Measurements from ENCODE around the gene IL23A.
A peak's percentile ranks its signal among the peaks of the same experiment; 100 is the strongest.
"Not testable (repeated sequence)": the region's sequence is repeated elsewhere in the genome, so short reads cannot be mapped to it uniquely, and the experiment has no call there.

IL23A gene, protein sequence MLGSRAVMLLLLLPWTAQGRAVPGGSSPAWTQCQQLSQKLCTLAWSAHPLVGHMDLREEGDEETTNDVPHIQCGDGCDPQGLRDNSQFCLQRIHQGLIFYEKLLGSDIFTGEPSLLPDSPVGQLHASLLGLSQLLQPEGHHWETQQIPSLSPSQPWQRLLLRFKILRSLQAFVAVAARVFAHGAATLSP

DNA sequence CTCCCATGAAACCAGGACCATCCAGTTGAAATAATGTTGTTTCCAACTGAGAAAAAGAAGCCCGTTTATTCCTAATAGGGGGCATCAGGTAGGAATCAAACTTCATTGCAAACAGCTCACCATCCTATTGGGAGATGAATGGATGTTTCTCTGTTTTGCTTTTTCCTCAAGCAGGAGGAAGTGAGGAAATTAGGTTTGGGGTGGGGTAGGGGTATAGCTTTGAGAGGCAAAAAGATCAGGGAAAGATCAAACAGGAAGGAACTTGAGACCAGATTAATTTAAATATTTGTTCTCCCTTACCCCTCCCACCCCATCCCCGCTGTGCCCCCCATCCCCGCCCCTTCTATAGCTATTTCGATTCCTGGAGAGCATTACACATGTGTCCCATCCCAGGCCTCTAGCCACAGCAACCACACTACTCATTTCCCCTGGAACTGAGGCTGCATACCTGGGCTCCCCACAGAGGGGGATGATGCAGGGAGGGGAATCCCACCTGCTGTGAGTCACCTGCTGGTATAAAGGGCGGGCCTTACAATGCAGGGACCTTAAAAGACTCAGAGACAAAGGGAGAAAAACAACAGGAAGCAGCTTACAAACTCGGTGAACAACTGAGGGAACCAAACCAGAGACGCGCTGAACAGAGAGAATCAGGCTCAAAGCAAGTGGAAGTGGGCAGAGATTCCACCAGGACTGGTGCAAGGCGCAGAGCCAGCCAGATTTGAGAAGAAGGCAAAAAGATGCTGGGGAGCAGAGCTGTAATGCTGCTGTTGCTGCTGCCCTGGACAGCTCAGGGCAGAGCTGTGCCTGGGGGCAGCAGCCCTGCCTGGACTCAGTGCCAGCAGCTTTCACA is at the start of gene IL23A:
Gene IL23A (plus strand): TSS at position 577 of the 850 bp plus-strand sequence. CDS start 161 bp downstream, at position 738.
- no peak for DNase-seq

DNA sequence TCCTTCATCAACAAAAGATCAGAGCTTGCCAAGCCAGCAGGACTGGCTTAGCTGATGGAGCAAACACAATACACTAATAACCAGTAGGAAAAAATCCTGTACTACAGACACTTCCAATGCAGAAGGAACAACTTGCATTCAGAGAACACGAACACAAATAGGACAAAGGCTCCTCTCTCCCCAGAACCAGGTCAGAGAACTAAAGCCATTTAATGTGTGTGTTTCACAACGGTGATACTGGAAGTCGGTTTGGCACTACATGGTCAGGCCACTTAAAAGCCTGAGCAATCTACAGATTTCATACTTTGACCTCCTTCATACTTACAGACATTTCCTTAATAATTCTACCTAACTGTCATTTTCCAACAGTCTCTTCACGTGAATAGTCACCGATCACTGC is 44.9 kb upstream of the IL23A start:
- no peak for DNase-seq

DNA sequence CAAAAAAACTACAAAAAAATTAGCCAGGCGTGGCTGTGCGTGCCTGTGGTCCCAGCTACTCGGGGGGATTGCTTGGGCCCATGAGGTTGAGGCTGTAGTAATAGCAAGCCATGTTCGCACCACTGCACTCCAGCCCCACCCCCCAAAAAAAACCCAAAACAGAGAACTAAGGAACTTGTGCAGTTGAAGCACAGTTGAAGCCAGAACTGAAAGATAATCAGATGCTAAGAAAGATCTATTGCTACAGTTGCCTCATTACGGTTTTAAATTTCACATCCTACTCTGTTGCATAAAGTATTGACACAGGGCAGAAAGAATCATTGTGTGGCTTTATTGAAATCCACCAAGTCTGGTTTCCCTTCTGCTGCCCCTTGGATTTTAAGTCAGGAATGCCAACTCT is 42.4 kb upstream of the IL23A start:
- no peak for DNase-seq

DNA sequence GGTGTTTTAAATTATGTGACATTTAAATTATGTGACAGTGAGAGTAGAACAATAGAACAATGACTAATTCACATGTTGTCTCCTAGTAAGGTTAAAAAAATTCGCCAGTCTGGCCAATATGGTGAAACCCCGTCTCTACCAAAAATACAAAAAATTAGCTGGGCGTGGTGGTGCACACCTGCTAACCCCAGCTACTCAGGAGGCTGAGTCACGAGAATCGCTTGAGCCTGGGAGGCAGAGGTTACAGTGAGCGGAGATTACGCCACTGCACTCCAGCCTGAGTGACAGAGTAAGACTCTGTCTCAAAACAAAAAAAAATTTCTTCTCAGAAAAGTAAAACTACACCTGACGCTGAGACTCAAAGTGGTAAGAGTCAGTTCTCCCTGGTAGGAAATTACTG is 41.3 kb upstream of the IL23A start:
- DNase-seq: no peak

DNA sequence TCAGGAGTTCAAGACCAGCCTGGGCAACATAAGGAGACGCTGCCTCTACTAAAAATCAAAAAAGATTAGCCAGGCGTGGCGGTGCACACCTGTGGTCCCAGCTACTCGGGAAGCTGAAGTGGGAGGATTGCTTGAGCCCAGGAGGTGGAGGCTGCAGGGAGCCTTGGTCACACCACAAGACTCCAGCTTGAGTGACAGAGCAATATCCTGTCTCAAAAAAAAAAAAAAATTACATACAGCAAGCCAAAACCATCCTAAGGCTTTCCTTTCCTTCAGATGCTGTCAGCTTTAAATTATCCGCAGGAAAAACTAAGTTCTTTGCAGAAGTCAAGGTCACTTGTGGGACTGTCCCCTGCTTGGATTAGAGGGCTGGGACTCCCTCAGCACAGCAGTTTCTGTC is 39.9 kb upstream of the IL23A start:
- no peak for DNase-seq

DNA sequence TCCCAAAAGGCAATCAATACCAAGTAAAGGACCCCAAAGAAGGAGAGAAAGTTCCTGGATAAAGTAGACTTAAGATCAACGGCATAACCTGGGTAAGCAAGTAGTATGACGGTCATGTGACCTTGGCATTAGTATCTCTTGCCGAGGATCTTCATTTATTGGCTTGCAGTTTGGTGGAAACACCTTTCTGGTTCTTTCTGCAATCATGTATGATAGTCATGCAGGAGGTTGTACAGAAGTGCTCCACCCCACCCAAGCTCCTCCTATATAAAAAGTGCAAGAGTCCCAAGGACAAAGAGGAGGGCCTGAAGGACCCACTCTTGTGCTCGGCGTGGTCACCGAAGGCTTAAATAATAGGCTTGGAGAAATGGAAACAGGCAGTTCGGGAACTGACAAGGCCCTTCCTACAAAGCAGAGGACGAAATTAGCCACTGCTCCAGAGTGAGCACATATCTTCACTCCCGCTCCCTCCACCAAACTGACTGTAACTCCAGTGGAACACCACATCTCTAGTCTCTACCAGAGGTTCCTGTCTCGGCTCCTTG is 39.3 kb upstream of the IL23A start:
- peak; percentile 11 for DNase-seq

DNA sequence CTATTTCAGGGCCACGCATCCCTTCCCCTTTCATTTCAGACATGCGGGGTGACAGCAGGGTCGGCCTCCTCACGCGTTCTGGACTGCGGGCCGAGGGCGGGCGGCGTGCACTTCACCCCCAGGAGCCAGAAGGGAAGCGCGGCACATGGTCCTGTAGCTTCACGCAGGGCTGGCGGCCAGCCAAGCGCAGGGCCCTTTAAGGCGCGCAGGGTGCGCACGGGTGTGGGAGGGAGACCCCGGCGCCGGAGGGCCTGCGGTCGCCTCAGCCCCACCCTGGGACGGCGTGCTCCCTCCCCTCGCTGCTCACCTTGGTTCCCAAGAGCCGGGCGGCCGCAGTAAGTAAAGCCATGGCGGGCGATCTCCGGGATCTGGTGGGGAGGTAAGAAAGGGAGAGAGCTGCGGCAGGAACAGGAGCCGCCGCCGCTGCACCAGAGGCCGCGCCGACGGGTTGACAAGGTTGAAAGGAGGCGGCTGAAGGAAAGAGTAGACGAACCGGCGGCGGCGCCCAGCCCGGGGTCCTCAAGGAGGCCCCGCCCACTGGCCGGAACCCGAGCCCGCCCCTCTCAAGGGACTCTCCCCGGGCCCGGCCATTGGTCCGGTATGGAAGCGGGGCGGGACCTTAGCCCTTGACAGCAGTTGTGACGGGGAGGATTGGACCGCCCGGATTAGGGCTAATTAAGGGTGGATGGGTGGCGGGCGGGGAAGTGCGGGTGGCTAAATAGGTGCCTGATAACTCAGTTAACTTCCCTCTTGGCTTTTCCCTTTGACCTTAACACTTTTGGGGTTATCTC is 38.6 kb upstream of the IL23A start, which contains the start of gene CS:
Gene CS (minus strand): TSS at position 478 of the 791 bp plus-strand sequence. CDS start 129 bp downstream, at position 349.
- DNase-seq: peak; percentile 99

DNA sequence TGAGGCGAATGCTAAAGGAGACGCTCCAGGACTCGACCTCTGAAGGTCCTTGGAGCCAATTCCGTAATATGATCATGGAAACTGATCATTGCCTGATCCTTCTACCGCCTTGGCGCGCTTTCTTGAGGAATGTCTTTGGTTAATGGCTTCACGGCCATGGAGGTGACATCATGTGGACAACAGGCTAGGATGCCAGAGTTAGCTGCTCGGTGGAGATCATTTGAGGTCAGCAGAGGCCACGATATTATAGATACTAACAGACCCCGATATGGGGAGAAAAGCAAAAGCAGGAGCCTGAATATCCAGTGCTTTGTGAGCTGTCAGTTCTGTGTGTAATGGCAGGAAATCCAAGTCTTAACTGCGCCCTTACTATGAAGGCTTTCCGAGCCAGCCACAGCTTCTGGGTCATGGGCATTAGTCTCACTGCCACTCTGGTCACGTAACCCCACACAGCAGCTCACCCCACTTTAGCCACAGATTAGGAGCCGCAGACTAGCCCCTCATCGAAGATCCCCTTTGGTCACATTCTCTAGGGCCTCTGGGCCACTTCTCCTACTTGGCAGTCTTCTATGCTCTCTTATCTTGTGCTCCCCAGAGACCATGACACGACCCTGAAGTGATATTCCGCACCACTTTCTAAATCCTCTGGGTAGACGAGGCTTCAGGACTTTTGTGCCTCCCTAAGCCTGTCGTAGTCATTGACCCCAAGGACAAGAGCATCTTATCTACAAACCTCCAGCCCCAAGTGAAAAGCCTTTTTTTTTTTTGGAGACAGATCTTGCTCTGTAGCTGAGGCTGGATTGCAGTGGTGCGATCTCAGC is 37.8 kb upstream of the IL23A start:
- DNase-seq: no peak

DNA sequence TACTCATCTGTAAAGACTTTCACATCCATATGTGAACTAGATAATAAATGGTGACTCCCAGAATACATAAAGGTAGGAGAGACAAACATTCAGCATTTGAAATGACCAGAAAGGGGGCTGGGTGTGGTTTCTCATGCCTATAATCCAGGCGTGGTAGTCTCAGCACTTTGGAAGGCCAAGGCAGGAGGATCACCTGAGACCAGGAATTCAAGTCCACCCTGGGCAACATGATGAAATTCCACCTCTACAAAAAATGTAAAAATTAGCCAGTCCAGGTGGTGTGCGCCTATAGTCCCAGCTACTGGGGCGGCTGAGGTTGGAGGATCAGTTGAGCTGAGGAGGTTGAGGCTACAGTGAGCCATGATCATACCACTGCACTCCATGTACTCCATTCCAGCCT is 34.4 kb upstream of the IL23A start:
- no peak for DNase-seq

DNA sequence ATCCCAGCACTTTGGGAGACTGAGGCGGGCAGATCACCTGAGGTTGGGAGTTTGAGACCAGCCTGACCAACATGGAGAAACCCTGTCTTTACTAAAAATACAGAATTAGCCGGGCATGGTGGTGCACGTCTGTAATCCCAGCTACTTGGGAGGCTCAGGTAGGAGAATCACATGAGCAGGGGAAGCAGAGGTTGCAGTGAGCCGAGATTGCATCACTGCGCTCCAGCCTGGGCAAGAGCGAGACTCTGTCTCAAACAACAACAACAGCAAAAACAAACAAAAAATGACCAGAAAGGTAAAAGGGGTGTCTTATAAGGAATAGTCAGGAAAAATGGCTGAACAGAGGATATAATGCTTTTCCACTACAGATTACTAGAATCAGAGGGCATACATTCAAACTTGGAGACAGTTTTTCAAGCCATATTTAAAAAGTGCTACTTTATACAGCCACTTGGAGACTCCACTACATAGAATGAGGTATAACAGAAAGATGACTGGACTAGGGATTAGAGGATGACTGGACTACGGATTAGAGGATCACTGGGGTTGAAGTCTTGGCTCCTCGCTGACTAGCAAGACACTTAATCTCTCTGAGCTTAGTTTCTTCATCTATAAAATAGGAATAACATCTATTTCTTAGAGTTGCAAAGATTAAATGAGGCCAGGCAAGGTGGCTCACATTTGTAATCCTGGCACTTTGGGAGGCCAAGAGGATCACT is 33.7 kb upstream of the IL23A start:
- no peak for DNase-seq

DNA sequence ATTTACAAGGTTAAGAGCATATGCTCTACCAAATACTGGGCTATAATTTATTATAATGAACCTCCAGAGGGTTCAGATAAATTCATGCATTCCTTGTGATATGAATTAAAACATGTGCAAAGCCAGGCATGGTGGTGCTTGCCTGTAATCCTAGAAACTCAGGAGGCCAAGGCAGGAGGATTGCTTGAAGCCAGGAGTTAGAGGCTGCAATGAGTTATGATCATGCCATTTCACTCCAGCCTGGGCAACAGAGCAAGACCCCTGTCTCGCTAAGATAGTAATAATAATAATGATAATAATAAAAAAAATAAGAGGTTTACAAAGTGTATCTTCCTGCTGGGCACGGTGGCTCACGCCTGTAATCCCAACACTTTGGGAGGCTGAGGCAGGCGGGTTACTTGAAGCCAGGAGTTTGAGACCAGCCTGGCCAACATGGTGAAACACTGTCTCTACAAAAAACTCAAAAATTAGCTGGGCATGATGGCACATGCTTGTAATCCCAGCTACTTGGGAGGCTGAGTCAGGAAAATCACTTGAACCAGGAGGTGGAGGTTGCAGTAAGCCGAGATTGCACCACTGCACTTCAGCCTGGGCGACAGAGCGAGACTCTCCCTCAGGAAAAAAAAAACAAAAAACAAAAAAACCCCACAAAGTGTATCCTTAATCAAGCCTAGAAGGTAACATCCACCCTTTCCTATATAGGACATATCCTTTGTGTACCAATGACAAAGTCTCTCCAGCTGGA is 31.3 kb upstream of the IL23A start:
- no peak for DNase-seq

DNA sequence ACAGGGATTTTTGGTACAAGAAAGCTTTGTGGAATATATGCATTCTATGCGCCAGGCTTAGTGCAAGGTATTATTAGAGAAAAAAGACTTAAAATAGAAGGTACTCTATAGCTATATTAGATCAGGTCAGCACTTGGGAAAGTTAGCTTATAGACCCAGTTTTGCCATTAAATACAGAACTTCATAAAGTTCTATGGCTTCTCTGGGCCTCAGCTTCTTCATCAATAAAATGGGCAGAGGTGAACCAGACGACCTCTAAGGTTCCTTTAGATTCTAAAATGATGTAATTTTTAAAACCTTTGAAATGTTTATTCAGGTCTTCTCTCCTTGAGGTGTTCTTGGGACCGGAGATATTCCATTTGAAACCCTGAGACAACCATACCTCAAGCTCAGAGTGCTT is 30.0 kb upstream of the IL23A start:
- no peak for DNase-seq

DNA sequence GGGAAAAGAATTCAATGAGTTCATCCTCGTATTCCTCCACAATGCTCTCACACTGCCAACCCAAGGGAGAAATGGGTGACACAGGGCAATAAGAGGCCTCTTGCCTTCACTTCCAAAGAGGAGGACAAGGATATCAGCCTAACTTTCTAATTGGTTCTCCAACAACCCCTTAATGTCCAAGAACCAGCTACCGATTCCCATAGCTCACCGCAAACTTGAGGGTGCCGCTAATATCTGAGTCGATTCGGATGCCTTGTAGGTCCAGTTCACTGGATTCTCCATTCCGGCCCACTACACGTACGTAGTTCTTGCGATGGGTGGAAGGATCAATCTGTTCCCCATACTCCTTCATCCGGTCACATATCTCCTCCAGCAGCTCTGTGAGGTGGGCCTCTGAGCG is 27.7 kb upstream of the IL23A start:
- no peak for DNase-seq

DNA sequence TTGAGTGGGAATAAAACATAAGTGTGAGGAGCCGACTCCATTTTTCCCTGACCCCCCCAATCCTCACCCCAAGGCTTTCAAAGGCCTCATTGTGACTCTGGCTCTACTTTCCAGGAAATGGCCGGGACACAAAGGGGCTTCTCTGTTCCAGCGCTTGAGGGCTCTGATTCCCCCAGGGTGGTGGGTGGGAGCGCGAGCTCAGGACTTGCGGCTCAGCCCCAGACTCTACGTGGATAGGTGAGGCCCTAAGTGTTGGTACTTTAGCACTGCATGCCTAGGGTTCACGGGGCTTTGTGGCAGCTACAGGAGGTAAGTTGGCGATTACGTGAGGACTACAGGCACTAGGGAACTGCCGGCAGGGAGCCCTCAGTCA is 23.4 kb upstream of the IL23A start:
- no peak for DNase-seq

DNA sequence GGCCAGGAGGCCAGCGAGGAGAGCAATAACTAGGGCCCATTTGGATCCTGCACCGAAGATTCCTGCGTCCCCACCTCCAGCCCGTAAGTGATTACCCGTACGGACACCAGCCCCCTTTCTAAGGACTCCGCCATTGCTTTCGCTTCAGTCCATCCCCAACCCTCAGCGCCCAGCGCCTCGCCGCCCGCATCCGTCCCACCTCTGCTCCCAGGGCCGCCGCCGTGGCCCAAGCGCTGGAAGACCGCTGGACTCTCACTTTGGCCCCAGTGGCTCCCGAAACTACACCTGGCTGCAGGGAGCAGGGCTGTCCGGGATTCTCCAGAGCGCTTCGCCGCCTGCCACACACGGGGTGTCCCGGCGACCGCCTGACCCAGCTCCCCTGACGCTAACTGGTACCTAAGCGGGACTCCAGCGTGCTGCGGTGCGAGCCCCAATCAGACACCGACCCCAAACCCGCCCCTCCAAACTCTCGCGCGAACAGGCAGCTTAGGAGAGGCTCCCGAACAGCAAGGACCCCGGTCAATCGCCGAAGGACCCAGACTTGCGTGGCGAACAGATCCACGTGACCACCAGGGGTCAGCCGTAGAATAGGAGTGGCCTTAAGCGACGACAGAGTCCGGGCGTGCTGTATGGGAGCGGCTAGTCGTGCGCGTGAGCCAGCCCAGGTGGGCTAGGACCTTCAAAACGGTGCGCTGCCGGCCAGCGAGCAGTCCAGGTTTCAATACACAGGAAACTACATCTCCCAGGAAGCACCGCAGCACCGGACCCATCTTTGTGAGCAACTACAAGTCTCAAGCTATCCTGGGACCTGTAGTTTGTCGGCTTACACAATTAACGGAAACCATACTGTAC is 22.8 kb upstream of the IL23A start, which contains the start of gene CNPY2:
Gene CNPY2 (minus strand): TSS at position 367 of the 852 bp plus-strand sequence. CDS start 771 bp downstream, outside the sequence.
- peak; percentile 98 for DNase-seq

DNA sequence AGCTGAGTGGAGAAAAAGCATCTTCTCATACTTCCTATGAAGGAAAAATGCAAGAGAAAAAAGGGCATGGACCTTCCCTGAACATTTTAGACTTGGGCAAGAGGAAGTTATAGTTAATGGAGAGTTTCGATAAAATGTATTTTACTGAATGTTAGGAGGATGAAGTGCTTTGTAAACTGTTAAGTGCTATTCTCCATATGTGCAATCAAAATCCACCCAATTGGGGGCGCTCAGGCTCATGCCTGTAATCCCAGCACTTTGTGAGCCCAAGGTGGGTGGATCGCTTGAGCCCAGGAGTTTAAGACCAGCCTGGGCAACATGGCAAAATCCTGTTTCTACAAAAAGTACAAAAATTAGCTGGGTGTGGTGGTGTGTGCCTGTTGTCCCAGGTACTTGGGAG is 21.0 kb upstream of the IL23A start:
- DNase-seq: no peak

DNA sequence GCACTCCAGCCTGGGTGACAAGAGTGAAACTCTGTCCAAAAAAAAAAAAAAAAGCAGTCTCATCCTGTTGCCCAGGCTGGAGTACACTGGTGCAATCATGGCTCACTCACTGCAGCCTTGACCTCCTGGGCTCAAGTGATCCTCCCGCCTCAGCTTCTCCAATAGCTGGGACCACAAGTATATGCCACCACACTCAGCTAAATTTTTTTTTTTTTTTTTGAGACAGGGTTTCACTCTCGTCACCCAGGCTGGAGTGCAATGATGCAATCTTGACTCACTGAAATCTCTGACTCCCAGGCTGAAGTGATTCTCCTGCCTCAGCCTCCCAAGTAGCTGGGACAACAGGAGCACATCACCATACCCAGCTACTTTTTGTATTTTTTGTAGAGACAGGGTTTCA is 17.7 kb upstream of the IL23A start:
- no peak for DNase-seq

DNA sequence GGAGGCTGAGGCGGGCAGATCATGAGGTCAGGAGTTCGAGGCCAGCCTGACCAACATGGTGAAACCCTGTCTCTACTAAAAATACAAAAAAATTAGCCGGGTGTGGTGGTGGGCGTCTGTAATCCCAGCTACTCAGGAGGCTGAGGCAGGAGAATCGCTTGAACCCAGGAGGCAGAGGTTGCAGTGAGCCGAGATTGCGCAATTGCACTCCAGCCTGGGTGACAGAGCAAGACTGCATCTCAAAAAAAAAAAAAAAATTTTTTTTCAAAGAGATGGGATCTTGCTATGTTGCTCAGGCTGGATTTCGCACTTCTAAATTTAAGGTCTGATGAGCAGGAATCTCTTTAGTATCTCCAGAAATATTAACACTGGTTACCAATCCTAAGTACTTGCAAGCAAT is 17.1 kb upstream of the IL23A start:
- DNase-seq: not testable (repeated sequence)

DNA sequence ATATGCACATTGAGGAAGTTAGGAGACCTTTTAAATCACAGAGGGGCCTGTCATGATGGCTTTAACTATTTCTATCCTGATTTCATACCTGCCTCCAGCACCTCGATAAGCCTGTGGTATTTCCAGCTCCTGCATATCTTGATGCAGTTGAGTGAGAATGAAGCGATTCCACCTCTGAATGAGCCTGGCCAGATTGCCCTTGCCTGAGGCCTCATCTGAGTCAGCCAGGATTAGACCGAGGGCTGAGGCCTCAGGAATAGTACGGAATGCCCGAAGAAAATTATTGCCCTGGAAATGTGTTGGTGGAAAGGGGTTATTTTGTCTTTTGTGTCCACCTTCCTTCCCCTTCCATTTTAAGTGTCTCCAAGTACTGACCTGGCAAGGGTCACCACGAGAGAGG is 14.5 kb upstream of the IL23A start:
- no peak for DNase-seq

DNA sequence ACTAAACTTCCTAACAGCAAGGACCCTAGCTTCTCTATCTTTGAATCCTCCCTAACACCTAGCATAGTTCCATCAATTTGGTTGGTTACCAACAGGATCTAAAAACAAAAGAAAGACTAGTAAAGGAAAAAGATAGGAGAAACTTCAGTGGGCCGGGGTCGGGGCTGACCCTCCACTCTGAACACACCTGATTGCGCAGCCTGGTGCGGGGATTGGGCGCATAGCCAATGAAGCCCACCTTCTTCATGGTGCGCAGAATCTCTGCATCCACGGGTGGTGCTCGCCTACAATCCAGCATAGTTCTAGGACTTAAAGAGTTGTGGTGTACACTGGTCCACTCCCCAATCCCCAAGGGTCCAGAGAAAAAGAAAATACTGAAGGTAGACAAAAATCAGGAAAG is 12.6 kb upstream of the IL23A start:
- DNase-seq: no peak

Data from eye (tissue), 1 donor.